T-cell (primary cell): ENCODE measurements around the gene DYRK3. TPM values are rescaled to one million over a fixed set of nuclear protein-coding genes. Genes with fewer than 3 reads are reported as not detected.

ENCODE experiments used
- ATAC-seq, 4 experiments: fragments of 200-7000 bp in 3 of 4; fragments of 150-1000 bp in 1 of 4; cut with Tn5 transposase; replicated peaks in 1 of 4; 1 replicate in 3 of 4; 2 replicates in 1 of 4; pipeline ENCODE4 v1.10.0; 2021; ENCODE audit warnings: moderate library complexity in 3 of 4, mild to moderate bottlenecking in 2 of 4, moderate number of reproducible peaks in 1 of 4
- CTCF ChIA-PET, 2 donors: fragments of 300-600 bp; sonication (Branson Sonifier 250); formaldehyde crosslinking; loops; one replicate each; lab custom pipeline; 2022; ENCODE audit warnings: antibody characterized with exemption in 2 of 2; lab: Charles Lee
- POLR2A ChIA-PET, 2 donors: fragments of 300-600 bp; sonication (Branson Sonifier 250); formaldehyde crosslinking; loops; one replicate each; lab custom pipeline; 2022; ENCODE audit warnings: antibody characterized with exemption in 2 of 2; lab: Charles Lee
- DNase-seq, 35 experiments: peaks; one replicate each; pipeline versions ENCODE4 v3.0.0 to v3.0.0-alpha.2; 2013 to 2023
- H3K27ac ChIP-seq: one replicate; pipeline ENCODE4 v1.5.1; 2013; ENCODE audit warnings: low read length
- H3K27me3 ChIP-seq, 2 experiments: replicated peaks in 1 of 2; 1 replicate in 1 of 2; 2 replicates in 1 of 2; pipeline versions ENCODE4 v1.6.1 to v1.7.0; 2013; ENCODE audit warnings: low read length in 1 of 2, mixed read lengths in 1 of 2; ENCODE audit not compliant: control insufficient read depth in 2 of 2, insufficient read depth in 2 of 2; ENCODE audit errors: extremely low read depth in 1 of 2
- H3K36me3 ChIP-seq, 2 donors: 1 replicate in 1 of 2; 2 replicates in 1 of 2; pipeline versions ENCODE4 v1.6.1 to v1.7.0; 2013; ENCODE audit warnings: low read length in 1 of 2; ENCODE audit not compliant: control insufficient read depth in 2 of 2, insufficient read depth in 1 of 2; ENCODE audit errors: extremely low read depth in 1 of 2
- H3K4me1 ChIP-seq, 2 experiments: 1 replicate in 1 of 2; 2 replicates in 1 of 2; pipeline versions ENCODE4 v1.6.1 to v1.7.0; 2013; ENCODE audit warnings: low read length in 2 of 2, mixed read lengths in 1 of 2; ENCODE audit not compliant: insufficient read depth in 2 of 2, control insufficient read depth in 1 of 2; ENCODE audit errors: extremely low read depth in 1 of 2
- H3K4me3 ChIP-seq, 2 donors: 1 replicate in 1 of 2; 2 replicates in 1 of 2; pipeline versions ENCODE4 v1.5.1 to v1.7.0; 2013; ENCODE audit warnings: mild to moderate bottlenecking in 2 of 2, low read length in 1 of 2, moderate library complexity in 1 of 2; ENCODE audit not compliant: control insufficient read depth in 1 of 2; ENCODE audit errors: extremely low read depth in 1 of 2
- H3K9me3 ChIP-seq: 2 replicates; pipeline ENCODE4 v1.7.0; 2013
- H3K27ac Mint-ChIP-seq, 2 donors: one replicate each; pipeline ENCODE4 v1.8.0; 2020 to 2021; ENCODE audit warnings: mild to moderate bottlenecking in 2 of 2, mixed read lengths in 2 of 2
- H3K27me3 Mint-ChIP-seq, 2 donors: one replicate each; pipeline ENCODE4 v1.8.0; 2021 to 2022; ENCODE audit warnings: mixed read lengths in 2 of 2
- H3K36me3 Mint-ChIP-seq: one replicate; pipeline ENCODE4 v1.8.0; 2021; ENCODE audit warnings: mixed read lengths
- H3K4me1 Mint-ChIP-seq, 3 donors: one replicate each; pipeline ENCODE4 v1.8.0; 2020 to 2022; ENCODE audit warnings: mixed read lengths in 3 of 3, mild to moderate bottlenecking in 1 of 3
- H3K4me3 Mint-ChIP-seq, 3 donors: one replicate each; pipeline ENCODE4 v1.8.0; 2020 to 2022; ENCODE audit warnings: mild to moderate bottlenecking in 3 of 3, mixed read lengths in 3 of 3, moderate library complexity in 3 of 3
- H3K9me3 Mint-ChIP-seq, 3 donors: one replicate each; pipeline ENCODE4 v1.8.0; 2020 to 2022; ENCODE audit warnings: mixed read lengths in 3 of 3
- WGBS: methylation state at CpG from one replicate; pipeline ENCODE4 v1.1.5; 2013; ENCODE audit warnings: missing lambda C conversion rate; ENCODE audit not compliant: insufficient coverage; 5-methylcytosine and 5-hydroxymethylcytosine counted together
- total RNA-seq, 35 experiments: library from RNA in 6 of 35; stranded (reverse) in 6 of 35; fragments of 120-200 nt in 1 of 35; gene quantifications; one replicate each; pipeline versions ENCODE4 v1.2.1 to v1.2.4 and lab custom pipeline; 2013 to 2026

DYRK3 gene
- total RNA-seq (1 to 10 TPM in 4 of 5 donors, under 1 TPM in 1; 0.73 to 2.0 (median 1.6) TPM), total RNA-seq (lab: John Stamatoyannopoulos, UW) (1.6 to 24.8 (median 9.7) reads per million in 29 experiments)
- total RNA-seq (2013): 0.37 TPM

DNA sequence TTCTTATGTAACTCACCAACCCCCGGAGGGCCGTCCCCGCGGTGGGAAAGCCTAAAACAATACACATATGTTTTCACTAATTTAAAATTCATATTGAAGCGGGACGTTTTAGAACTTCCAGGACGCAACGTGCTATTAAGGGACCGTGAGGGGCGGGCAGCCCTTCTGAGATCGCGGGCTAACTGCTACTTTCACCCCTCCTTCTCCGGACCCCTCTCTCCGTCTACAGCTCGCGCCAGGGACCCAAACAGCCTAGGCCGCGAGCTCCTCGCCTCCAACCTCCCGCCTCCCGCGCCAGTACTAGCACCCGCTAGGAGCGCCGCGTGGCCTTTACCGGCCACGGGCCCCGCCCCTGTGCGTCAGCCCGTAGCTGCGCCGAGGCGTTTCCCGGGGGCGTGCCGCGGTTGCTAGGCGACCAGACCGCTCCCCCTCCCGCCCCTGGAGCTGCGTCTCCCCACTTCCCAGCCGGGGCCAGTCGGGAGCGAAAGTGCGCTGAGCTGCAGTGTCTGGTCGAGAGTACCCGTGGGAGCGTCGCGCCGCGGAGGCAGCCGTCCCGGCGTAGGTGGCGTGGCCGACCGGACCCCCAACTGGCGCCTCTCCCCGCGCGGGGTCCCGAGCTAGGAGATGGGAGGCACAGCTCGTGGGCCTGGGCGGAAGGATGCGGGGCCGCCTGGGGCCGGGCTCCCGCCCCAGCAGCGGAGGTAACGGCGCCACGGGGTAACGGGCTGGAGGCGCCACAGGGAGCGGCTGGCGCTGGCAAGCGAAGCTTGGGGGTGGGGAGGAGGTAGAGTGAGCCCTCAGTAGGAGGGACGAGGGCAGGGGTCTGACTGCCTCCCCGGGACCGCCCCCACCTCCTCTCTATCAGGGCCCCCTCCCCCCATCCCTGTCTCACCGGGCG, at the start of gene DYRK3:
TSS of gene DYRK3 (plus strand) at position 457 of the 898 bp plus-strand sequence. CDS start at position 625, 168 bp downstream.
- peak; percentile 67 to 92 (median 79) for DNase-seq
- Histone ChIP-seq H3K27ac (no peak within 1 kb of the TSS), H3K4me1 (peaks cover 9 to 19% of the 10 kb centered on the region in 2 experiments), H3K36me3 (no peaks in the 10 kb centered on the region), H3K9me3 (no peaks in the 10 kb centered on the region), H3K4me3 (peak within 1 kb of the TSS; percentile 51 to 64), H3K27me3 (peaks cover 0 to 17% of the 10 kb centered on the region in 2 experiments)
- Mint-ChIP-seq H3K9me3 (no peaks in the 10 kb centered on the region), H3K36me3 (no peaks in the 10 kb centered on the region), H3K4me1 (peaks cover 11 to 21% (median 15%) of the 10 kb centered on the region in 3 donors), H3K27ac (peak within 1 kb of the TSS; percentile 34 to 81), H3K4me3 (peak within 1 kb of the TSS; percentile 84 to 89 (median 85)), H3K27me3 (peaks cover 3 to 11% of the 10 kb centered on the region in 2 donors)
- ChIA-PET POLR2A (interaction anchor here (0.5 to 1.4 kb wide), 7 partner anchors 21 to 168 kb away, joined by 3 to 5 read pairs (median 4); partner anchors contain the start of gene EIF2D (in 1 of the 2)), CTCF (interaction anchor here (0.6 to 3.9 kb wide), 19 partner anchors 8 to 411 kb away, joined by 3 to 45 read pairs (median 4); partner anchors contain the start of genes EIF2D (in 1 of the 2) and IKBKE (in 1 of the 2))
- ATAC-seq: peak; percentile 95 to 96 (median 96)
- WGBS: under 1% methylated on average over 70 of the region's 84 CpGs

DNA sequence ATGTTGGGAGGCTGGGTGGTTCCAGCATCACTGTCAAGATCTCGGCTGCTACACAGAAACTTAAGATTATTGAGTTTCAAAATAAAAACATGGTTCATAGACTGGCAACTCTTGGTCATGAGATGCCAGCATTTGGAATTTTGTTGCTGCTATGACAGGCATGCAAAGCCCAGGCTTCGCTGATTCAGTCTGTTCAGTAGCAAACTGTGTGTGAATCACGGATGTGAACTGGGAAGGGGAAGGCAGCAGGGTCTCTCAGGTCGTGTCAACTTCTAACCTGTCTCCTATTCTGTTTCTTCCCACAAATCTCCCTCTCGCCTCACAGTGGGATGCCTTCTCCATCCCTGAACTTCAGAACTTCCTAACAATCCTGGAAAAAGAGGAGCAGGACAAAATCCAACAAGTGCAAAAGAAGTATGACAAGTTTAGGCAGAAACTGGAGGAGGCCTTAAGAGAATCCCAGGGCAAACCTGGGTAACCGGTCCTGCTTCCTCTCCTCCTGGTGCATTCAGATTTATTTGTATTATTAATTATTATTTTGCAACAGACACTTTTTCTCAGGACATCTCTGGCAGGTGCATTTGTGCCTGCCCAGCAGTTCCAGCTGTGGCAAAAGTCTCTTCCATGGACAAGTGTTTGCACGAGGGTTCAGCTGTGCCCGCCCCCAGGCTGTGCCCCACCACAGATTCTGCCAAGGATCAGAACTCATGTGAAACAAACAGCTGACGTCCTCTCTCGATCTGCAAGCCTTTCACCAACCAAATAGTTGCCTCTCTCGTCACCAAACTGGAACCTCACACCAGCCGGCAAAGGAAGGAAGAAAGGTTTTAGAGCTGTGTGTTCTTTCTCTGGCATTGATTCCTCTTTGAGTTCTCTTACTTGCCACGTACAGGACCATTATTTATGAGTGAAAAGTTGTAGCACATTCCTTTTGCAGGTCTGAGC, 48.6 kb upstream of the DYRK3 start:
- H3K4me1 ChIP-seq: peaks cover 18 to 66% of the 10 kb centered on the region in 2 experiments
- WGBS: 63% methylated on average over 3 of the region's 13 CpGs
- no peaks in the 10 kb centered on the region for H3K9me3 Mint-ChIP-seq

DNA sequence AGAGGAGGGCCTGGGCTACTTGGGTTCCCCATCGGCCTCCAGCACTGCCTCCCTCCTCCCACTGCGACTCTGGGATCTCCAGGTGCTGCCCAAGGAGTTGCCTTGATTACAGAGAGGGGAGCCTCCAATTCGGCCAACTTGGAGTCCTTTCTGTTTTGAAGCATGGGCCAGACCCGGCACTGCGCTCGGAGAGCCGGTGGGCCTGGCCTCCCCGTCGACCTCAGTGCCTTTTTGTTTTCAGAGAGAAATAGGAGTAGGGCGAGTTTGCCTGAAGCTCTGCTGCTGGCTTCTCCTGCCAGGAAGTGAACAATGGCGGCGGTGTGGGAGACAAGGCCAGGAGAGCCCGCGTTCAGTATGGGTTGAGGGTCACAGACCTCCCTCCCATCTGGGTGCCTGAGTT, 47.4 kb upstream of the DYRK3 start:
- H3K27me3 Mint-ChIP-seq: no peaks in the 10 kb centered on the region
- CTCF ChIA-PET: interaction anchor here (0.7 to 5.4 kb wide), 5 partner anchors 36 to 43 kb away, joined by 3 to 90 read pairs (median 4); no protein-coding TSS in a partner anchor
- no peaks in the 10 kb centered on the region for H3K9me3 Mint-ChIP-seq
- Histone ChIP-seq H3K36me3 (peaks cover 25 to 88% of the 10 kb centered on the region in 2 donors), H3K27ac (no peak overlapping the region), H3K4me1 (peaks cover 7 to 55% of the 10 kb centered on the region in 2 experiments), H3K27me3 (no peaks in the 10 kb centered on the region), H3K4me3 (no peak overlapping the region), H3K9me3 (no peaks in the 10 kb centered on the region)
- H3K4me1 Mint-ChIP-seq: peaks cover 45 to 88% (median 86%) of the 10 kb centered on the region in 3 donors
- H3K4me3 Mint-ChIP-seq: no peak overlapping the region
- H3K27ac Mint-ChIP-seq: peak overlapping the region; percentile 67 to 76
- peaks cover 74% of the 10 kb centered on the region for H3K36me3 Mint-ChIP-seq
- ATAC-seq (no peak), DNase-seq (no peak)
- 92% methylated on average over 10 of the region's 14 CpGs for WGBS
- POLR2A ChIA-PET: interaction anchor here (0.5 to 0.8 kb wide), 2 partner anchors 8 to 80 kb away, joined by 3 read pairs; no protein-coding TSS in a partner anchor

More for the DNA sequence above, 48.6 kb upstream of the DYRK3 start:
- H3K27me3 ChIP-seq: no peaks in the 10 kb centered on the region
- H3K27ac ChIP-seq: no peak overlapping the region
- ChIA-PET CTCF (interaction anchor here (0.7 to 5.4 kb wide), 7 partner anchors 31 to 53 kb away, joined by 3 to 90 read pairs (median 8); no protein-coding TSS in a partner anchor), POLR2A (interaction anchor here in 1 of 2 donors (0.5 kb wide), 1 partner anchor 81 kb away, joined by 3 read pairs; no protein-coding TSS in a partner anchor)
- peaks cover 25 to 86% of the 10 kb centered on the region in 2 donors for H3K36me3 ChIP-seq
- H3K27me3 Mint-ChIP-seq: no peaks in the 10 kb centered on the region
- H3K4me3 ChIP-seq: no peak overlapping the region
- H3K36me3 Mint-ChIP-seq: peaks cover 65% of the 10 kb centered on the region
- no peak overlapping the region for H3K4me3 Mint-ChIP-seq
- no peak for ATAC-seq
- H3K27ac Mint-ChIP-seq: peak overlapping the region; percentile 67 to 81
- H3K4me1 Mint-ChIP-seq: peaks cover 50 to 91% (median 88%) of the 10 kb centered on the region in 3 donors
- no peaks in the 10 kb centered on the region for H3K9me3 ChIP-seq
- DNase-seq: no peak

DNA sequence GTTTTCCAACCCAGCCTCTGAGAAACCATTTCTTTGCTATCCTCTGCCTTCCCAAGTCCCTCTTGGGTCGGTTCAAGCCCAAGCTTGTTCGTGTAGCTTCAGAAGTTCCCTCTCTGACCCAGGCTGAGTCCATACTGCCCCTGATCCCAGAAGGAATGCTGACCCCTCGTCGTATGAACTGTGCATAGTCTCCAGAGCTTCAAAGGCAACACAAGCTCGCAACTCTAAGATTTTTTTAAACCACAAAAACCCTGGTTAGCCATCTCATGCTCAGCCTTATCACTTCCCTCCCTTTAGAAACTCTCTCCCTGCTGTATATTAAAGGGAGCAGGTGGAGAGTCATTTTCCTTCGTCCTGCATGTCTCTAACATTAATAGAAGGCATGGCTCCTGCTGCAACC, 46.8 kb upstream of the DYRK3 start:
- no peaks in the 10 kb centered on the region for H3K9me3 Mint-ChIP-seq
- no peaks in the 10 kb centered on the region for H3K27me3 Mint-ChIP-seq
- peak overlapping the region; percentile 86 to 94 for H3K27ac Mint-ChIP-seq
- Histone ChIP-seq H3K4me3 (no peak overlapping the region), H3K27me3 (no peaks in the 10 kb centered on the region), H3K4me1 (peaks cover under 1 to 49% of the 10 kb centered on the region in 2 experiments), H3K27ac (no peak overlapping the region), H3K36me3 (peaks cover 25 to 88% of the 10 kb centered on the region in 2 donors), H3K9me3 (no peaks in the 10 kb centered on the region)
- H3K36me3 Mint-ChIP-seq: peaks cover 72% of the 10 kb centered on the region
- ChIA-PET POLR2A (interaction anchor here (0.6 to 0.8 kb wide), 2 partner anchors 8 to 44 kb away, joined by 3 to 4 read pairs; no protein-coding TSS in a partner anchor), CTCF (interaction anchor here (0.7 to 1.9 kb wide), 6 partner anchors 19 to 44 kb away, joined by 3 to 5 read pairs (median 3); no protein-coding TSS in a partner anchor)
- H3K4me3 Mint-ChIP-seq: no peak overlapping the region
- DNase-seq: no peak
- no peak for ATAC-seq
- 64% methylated on average over 4 of the region's 6 CpGs for WGBS
- peaks cover 39 to 82% (median 82%) of the 10 kb centered on the region in 3 donors for H3K4me1 Mint-ChIP-seq

DNA sequence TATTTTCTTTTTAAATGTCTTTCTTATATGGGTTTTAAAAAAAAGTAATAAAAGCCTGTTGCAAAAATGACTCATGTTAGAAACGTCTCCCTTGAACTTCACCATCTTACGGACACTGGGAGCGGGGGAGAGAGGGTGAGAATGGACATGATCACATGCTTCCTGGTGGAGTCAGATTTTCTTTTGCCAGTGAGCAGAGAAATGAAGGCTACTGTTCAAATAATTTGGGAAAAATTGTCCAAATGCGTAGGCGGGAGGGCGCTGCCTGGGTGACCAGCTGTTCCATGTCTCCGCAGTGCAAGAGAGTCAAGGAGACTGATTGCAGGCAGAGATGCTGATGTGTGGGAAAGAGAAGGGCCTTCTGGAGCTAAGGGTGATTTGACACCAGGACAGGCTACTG, 46.1 kb upstream of the DYRK3 start:
- ChIA-PET CTCF (interaction anchor here (0.5 to 1.9 kb wide), 5 partner anchors 18 to 1084 kb away, joined by 3 to 5 read pairs (median 3); no protein-coding TSS in a partner anchor), POLR2A (interaction anchor here in 1 of 2 donors (0.6 kb wide), 2 partner anchors 20 to 44 kb away, joined by 3 to 4 read pairs; no protein-coding TSS in a partner anchor)
- H3K36me3 ChIP-seq: peaks cover 25 to 88% of the 10 kb centered on the region in 2 donors
- DNase-seq (no peak), ATAC-seq (no peak)
- Mint-ChIP-seq H3K9me3 (no peaks in the 10 kb centered on the region), H3K4me1 (peaks cover 42 to 79% (median 78%) of the 10 kb centered on the region in 3 donors), H3K4me3 (no peak overlapping the region), H3K27ac (peak overlapping the region; percentile 41 to 94), H3K27me3 (no peaks in the 10 kb centered on the region), H3K36me3 (peaks cover 69% of the 10 kb centered on the region)
- H3K9me3 ChIP-seq: no peaks in the 10 kb centered on the region
- 95% methylated on average over 5 of the region's 7 CpGs for WGBS
- no peak overlapping the region for H3K27ac ChIP-seq
- H3K27me3 ChIP-seq: no peaks in the 10 kb centered on the region
- no peak overlapping the region for H3K4me3 ChIP-seq
- H3K4me1 ChIP-seq: peaks cover 0 to 42% of the 10 kb centered on the region in 2 experiments
